HL-60 (cell line): ENCODE results near the gene DHFR2.
A peak's percentile ranks its signal among the peaks of the same experiment; 100 is the strongest.

Experiments used
- DNase-seq, 2 experiments: peaks; one replicate each; pipeline ENCODE4 v3.0.0-alpha.2; 2010 to 2020; ENCODE audit warnings: low read depth in 1 of 2, low spot score in 1 of 2
- H3K27ac ChIP-seq: fragments of 250-450 bp; sonication (Bioruptor Pico); replicated peaks from 2 replicates; pipeline ENCODE4 v1.5.1; 2020; ENCODE audit warnings: mild to moderate bottlenecking, moderate library complexity
- H3K27me3 ChIP-seq: fragments of 250-450 bp; sonication (Bioruptor Pico); 2 replicates; pipeline ENCODE4 v1.5.1; 2021; ENCODE audit warnings: mild to moderate bottlenecking, moderate library complexity; ENCODE audit not compliant: insufficient read depth, poor library complexity, severe bottlenecking
- H3K4me3 ChIP-seq: replicated peaks from 2 replicates; pipeline ENCODE4 v1.5.1; 2011; ENCODE audit warnings: mild to moderate bottlenecking, control low read depth, low read length; ENCODE audit not compliant: insufficient read depth
- GABPA ChIP-seq: IDR thresholded peaks from 2 replicates; pipeline ENCODE4 v1.6.1; 2012; ENCODE audit warnings: low read depth
- POLR2AphosphoS5 ChIP-seq: IDR thresholded peaks from 2 replicates; pipeline ENCODE4 v1.6.1; 2012; ENCODE audit warnings: low read depth
- SPI1 ChIP-seq: IDR thresholded peaks from 2 replicates; pipeline ENCODE4 v1.6.1; 2012; ENCODE audit warnings: low read depth, mild to moderate bottlenecking, borderline replicate concordance
- TF ChIP-seq, protein P1 (sequence below): IDR thresholded peaks from one replicate; pipeline ENCODE4 v1.5.1; 2011; ENCODE audit warnings: low read length, control low read depth, inconsistent platforms; ENCODE audit not compliant: insufficient read depth
- TF ChIP-seq, protein P2 (sequence below): IDR thresholded peaks from 2 replicates; pipeline ENCODE4 v1.6.1; 2012; ENCODE audit warnings: low read depth; ENCODE audit not compliant: insufficient replicate concordance

The DHFR2 gene

DNA sequence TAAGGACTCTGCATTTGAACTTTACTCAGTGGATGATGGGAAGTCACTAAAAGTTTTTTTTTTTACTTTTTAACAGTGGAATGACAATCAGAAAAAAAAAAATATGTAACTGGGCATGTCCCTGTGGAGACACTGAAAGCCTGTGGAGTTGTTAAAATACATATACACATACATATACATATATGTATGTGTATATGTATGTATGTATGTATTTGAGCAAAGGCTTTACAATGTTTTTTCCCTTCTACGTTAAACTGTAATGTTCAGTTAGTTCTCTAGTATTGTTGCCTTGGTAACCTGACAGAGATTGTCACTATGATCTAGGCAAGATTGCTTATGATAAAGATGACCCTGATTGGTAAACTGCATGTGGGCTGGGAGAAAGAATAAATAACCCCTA is 30.4 kb upstream of the DHFR2 start:
- TF ChIP-seq GABPA (no peak), SPI1 (no peak), POLR2AphosphoS5 (no peak)
- TF ChIP-seq, protein P1, sequence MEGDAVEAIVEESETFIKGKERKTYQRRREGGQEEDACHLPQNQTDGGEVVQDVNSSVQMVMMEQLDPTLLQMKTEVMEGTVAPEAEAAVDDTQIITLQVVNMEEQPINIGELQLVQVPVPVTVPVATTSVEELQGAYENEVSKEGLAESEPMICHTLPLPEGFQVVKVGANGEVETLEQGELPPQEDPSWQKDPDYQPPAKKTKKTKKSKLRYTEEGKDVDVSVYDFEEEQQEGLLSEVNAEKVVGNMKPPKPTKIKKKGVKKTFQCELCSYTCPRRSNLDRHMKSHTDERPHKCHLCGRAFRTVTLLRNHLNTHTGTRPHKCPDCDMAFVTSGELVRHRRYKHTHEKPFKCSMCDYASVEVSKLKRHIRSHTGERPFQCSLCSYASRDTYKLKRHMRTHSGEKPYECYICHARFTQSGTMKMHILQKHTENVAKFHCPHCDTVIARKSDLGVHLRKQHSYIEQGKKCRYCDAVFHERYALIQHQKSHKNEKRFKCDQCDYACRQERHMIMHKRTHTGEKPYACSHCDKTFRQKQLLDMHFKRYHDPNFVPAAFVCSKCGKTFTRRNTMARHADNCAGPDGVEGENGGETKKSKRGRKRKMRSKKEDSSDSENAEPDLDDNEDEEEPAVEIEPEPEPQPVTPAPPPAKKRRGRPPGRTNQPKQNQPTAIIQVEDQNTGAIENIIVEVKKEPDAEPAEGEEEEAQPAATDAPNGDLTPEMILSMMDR = no peak
- TF ChIP-seq, protein P2, sequence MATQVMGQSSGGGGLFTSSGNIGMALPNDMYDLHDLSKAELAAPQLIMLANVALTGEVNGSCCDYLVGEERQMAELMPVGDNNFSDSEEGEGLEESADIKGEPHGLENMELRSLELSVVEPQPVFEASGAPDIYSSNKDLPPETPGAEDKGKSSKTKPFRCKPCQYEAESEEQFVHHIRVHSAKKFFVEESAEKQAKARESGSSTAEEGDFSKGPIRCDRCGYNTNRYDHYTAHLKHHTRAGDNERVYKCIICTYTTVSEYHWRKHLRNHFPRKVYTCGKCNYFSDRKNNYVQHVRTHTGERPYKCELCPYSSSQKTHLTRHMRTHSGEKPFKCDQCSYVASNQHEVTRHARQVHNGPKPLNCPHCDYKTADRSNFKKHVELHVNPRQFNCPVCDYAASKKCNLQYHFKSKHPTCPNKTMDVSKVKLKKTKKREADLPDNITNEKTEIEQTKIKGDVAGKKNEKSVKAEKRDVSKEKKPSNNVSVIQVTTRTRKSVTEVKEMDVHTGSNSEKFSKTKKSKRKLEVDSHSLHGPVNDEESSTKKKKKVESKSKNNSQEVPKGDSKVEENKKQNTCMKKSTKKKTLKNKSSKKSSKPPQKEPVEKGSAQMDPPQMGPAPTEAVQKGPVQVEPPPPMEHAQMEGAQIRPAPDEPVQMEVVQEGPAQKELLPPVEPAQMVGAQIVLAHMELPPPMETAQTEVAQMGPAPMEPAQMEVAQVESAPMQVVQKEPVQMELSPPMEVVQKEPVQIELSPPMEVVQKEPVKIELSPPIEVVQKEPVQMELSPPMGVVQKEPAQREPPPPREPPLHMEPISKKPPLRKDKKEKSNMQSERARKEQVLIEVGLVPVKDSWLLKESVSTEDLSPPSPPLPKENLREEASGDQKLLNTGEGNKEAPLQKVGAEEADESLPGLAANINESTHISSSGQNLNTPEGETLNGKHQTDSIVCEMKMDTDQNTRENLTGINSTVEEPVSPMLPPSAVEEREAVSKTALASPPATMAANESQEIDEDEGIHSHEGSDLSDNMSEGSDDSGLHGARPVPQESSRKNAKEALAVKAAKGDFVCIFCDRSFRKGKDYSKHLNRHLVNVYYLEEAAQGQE = no peak
- Histone ChIP-seq H3K4me3 (no peak overlapping the region), H3K27ac (no peak overlapping the region), H3K27me3 (no peaks in the 10 kb centered on the region)
- no peak for DNase-seq

DNA sequence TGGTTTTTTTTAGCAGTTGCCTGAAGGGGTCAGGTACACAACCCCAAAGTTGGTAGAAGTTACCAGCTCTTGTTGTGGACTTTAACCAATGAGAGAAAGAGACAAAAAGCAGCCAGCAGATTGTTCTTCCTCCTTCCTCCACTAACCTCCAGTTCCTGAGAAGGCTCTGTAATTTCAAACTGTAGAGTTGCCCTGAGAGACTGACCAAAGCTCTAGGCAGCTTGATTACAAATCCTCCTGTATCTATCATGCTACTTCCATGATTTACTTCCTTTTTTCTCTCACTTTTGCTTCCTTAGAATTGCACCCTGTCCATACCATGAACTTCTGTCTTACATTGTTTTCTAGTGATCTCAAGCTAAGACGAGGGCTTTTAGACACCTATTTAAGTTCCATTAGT is 29.4 kb upstream of the DHFR2 start:
- no peak overlapping the region for H3K4me3 ChIP-seq
- TF ChIP-seq SPI1 (no peak), GABPA (no peak), POLR2AphosphoS5 (no peak)
- TF ChIP-seq, protein P1 = no peak
- TF ChIP-seq, protein P2 = no peak
- DNase-seq = peak in 1 of 2 experiments; percentile 60

DNA sequence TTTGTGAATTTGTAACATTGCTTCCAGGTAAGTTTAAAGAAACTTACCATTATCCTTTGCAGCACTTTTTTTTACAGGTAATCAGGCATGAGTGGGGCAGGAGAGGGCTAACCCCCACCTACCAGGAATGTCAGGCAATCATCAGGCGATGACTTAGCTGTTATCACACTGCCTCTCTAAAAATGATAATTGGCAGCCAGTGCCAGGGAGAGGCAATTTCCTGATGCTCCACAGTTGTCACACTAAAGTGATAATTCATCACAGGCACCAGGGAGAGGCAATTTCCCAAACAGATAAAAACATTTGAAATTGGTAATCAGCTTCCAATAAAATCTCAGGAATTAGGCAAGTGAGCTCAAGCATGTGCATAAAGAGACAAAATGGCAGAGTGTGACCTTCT is 26.4 kb upstream of the DHFR2 start:
- Histone ChIP-seq H3K27me3 (no peaks in the 10 kb centered on the region), H3K4me3 (no peak overlapping the region), H3K27ac (no peak overlapping the region)
- no peak for TF ChIP-seq POLR2AphosphoS5
- TF ChIP-seq, protein P2 = no peak
- TF ChIP-seq SPI1 = no peak
- no peak for TF ChIP-seq GABPA
- TF ChIP-seq, protein P1 = no peak
- DNase-seq = no peak

More for the DNA sequence above, 29.4 kb upstream of the DHFR2 start:
- Histone ChIP-seq H3K27ac (peak overlapping the region; percentile 52), H3K27me3 (no peaks in the 10 kb centered on the region)
